Activated T-cell treated with anti-CD3 and anti-CD28 coated beads, Interleukin-2, amount 50 U/mL, for 1 hour (primary cell): ENCODE results near the gene MEGF9.
"Not testable (repeated sequence)": the region's sequence is repeated elsewhere in the genome, so short reads cannot be mapped to it uniquely, and the experiment has no call there.

Experiments
- DNase-seq: peaks from one replicate; pipeline ENCODE4 v3.0.0-alpha.2; 2020

The MEGF9 gene

GRCh38 chr9:120569556-120569955, 144.7 kb downstream of the MEGF9 start:
- no peak for DNase-seq

GRCh38 chr9:120568816-120569215, 145.5 kb downstream of the MEGF9 start:
- no peak for DNase-seq

GRCh38 chr9:120567874-120568273, 146.4 kb downstream of the MEGF9 start:
- no peak for DNase-seq

GRCh38 chr9:120567081-120567480, 147.2 kb downstream of the MEGF9 start:
- DNase-seq: no peak

DNA sequence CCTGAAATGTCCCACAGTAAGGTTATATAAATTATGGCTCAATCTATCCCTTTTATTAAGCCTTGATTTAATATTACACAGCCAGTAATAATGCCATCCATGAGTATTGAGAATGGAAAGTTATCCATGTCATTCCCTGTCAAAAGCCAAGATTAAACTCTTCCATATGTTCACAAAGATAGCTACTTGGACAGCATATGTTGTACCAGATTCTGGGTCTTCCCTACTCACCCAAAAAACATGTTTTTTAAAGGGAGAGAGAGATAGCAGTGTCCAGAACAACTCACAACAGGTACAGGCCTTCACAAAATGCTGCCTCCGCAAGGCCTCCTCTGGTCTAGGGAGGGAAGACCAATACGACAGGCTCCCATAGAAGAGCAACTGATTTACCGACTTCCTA, 149.7 kb downstream of the MEGF9 start:
- no peak for DNase-seq

GRCh38 chr9:120562861-120563443, 151.3 kb downstream of the MEGF9 start:
- DNase-seq: no peak

- no peak for DNase-seq
These were observed 152.6 kb downstream of the MEGF9 start for GRCh38 chr9:120561709-120562108.

- DNase-seq: no peak
These were observed 154.7 kb downstream of the MEGF9 start for GRCh38 chr9:120559546-120559945.

GRCh38 chr9:120558454-120558853, 155.8 kb downstream of the MEGF9 start:
- DNase-seq: no peak

- DNase-seq: no peak
These were observed 157.1 kb downstream of the MEGF9 start for GRCh38 chr9:120557205-120557604.

DNA sequence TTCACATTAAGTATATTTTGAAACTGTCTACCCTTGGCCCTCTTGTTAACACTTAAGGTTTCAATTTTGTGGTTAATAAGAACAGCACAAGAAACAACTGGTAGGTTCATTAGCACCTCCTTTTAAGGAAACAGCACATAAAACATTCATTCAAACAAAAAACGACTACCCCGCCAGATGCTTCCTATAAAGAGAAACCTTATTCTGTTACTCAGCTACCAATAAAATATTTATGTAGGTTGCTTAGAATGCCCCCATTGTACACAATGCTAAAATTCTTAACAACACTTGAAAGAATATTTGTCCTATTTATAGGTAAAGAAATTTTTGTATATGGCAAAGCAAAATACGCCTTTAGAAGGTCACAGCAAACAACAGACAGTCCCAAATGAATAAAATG, 157.5 kb downstream of the MEGF9 start:
- DNase-seq: no peak

DNA sequence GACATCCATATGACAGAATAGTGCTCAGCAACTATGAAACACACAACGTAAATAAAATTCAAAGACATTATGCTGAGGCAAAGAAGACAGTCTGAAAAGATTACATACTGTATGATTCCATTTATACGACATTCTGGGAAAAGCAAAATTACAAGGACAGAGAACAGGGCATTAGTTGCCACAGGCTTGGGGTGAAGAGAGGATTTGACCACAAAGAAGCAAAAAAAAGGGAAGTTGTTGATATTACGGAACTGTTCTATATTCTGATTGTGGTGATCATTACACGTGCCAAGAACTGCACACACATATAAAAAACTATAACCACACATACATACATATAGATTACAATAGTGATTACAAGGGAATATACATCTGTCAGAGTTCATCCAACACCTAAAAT, 158.4 kb downstream of the MEGF9 start:
- DNase-seq: no peak

DNA sequence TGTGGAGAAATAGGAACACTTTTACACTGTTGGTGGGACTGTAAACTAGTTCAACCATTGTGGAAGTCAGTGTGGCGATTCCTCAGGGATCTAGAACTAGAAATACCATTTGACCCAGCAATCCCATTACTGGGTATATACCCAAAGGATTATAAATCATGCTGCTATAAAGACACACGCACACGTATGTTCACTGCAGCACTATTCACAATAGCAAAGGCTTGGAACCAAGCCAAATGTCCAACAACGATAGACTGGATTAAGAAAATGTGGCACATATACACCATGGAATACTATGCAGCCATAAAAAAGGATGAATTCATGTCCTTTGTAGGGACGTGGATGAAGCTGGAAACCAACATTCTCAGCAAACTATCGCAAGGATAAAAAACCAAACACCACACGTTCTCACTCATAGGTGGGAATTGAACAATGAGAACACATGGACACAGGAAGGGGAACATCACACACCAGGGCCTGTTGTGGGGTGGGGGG, 162.0 kb downstream of the MEGF9 start:
- not testable (repeated sequence) for DNase-seq
